Ramos (cell line): Measurements from ENCODE around the gene TMEM14A.
"Not testable (repeated sequence)": the region's sequence is repeated elsewhere in the genome, so short reads cannot be mapped to it uniquely, and the experiment has no call there.

Experiments used
- in situ Hi-C: fragments of 300-500 bp; cut with MboI; formaldehyde crosslinking; loops from one replicate; pipeline ENCODE4 v1.14.3; 2022; ENCODE audit warnings: low sequenced_read_pairs; ENCODE audit not compliant: unreplicated experiment

Gene TMEM14A

DNA sequence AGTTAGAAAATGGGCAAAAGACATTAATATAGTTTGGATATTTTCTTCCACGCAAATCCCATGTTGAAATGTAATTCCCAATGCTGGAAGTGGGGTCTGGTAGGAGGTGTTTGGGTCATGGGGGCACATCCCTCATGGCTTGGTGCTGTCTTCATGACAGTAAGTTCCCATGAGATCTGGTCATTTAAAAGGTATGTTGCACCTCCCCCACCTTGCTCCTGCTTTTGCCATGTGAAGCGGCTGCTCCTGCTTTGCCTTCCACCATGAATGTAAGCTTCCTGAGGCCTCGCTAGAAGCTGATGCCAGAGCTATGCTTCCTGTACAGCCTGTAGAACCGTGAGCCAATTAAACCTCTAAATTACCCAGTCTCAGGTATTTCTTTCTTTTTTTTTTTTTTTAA lies 16.3 kb upstream of the TMEM14A start:
- in situ Hi-C loops = loop anchor here (5.0 to 25.0 kb wide), 2 partner anchors 77 to 367 kb away; partner anchors contain the start of genes MCM3 and TRAM2

DNA sequence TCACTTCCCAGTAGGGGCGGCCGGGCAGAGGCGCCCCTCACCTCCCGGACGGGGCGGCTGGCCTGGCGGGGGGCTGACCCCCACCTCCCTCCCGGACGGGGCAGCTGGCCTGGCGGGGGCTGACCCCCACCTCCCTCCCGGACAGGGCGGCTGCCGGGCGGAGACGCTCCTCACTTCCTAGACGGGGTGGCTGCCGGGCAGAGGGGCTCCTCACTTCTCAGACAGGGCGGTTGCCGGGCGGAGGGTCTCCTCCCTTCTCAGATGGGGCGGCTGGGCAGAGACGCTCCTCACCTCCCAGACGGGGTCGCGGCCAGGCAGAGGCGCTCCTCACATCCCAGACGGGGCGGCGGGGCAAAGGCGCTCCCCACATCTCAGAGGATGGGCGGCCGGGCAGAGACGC lies 15.0 kb upstream of the TMEM14A start:
- in situ Hi-C loops = loop anchor here (25.0 kb wide), 1 partner anchor 369 kb away; the partner anchor contains the start of gene MCM3

DNA sequence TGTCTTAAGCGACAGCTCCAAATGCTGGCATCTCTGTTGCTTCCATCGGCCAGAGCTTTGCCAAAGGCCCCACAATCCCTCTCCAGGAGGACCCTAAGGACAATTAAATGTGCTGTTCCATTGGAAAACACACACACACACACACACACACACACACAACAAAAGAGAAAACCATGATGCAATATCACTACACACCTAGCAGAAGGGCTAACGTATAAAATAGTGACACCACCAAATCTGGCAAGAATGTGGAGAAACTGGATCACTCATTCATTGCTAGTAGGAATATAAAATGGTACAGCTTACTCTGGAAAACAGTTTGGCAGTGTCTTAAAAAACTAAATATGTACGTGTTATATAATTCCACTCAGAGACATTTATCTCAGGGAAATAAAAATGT lies 13.0 kb upstream of the TMEM14A start:
- in situ Hi-C loops = loop anchor here (25.0 kb wide), 1 partner anchor 371 kb away; the partner anchor contains the start of gene MCM3

DNA sequence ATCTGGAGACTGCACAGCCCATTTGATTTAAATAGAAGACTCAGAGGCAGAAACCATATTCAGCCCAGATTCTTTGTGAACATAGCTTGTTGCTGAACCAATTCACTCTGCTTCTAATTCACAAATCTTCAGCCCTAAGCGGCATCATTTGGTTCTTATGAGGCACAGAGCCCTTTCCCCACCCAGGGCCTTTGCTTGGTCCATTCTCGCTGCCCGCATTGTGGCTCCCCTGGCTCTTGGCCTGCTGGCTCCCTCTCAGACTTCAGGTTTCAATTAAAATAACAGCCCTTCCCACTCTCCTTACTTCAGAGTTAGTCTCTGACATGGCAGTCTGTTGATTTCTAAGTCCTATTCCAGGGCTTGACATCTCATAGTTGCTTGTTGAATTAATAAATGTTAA lies 9.4 kb upstream of the TMEM14A start:
- in situ Hi-C loops = loop anchor here (5.0 to 25.0 kb wide), 2 partner anchors 244 to 374 kb away; partner anchors contain the start of gene MCM3

DNA sequence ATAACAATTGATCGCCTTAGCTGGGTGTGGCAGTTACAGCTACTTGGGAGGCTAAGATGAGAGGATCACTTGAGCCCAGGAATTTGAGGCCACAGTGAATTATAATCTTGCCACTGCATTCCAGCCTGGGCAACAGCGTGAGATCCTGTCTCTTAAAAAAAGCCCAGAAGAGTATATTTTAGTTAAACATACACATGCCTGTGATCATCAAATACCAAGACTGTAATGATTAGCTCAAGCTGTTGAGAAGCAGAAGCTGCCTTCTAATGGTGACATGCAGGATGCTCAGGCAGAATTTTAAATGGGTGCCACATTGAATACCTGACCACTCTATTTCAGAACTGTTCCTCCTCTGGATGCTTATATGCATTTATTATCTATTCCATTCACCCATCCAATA lies 8.9 kb upstream of the TMEM14A start:
- in situ Hi-C loops = loop anchor here (5.0 to 25.0 kb wide), 2 partner anchors 245 to 375 kb away; partner anchors contain the start of gene MCM3

DNA sequence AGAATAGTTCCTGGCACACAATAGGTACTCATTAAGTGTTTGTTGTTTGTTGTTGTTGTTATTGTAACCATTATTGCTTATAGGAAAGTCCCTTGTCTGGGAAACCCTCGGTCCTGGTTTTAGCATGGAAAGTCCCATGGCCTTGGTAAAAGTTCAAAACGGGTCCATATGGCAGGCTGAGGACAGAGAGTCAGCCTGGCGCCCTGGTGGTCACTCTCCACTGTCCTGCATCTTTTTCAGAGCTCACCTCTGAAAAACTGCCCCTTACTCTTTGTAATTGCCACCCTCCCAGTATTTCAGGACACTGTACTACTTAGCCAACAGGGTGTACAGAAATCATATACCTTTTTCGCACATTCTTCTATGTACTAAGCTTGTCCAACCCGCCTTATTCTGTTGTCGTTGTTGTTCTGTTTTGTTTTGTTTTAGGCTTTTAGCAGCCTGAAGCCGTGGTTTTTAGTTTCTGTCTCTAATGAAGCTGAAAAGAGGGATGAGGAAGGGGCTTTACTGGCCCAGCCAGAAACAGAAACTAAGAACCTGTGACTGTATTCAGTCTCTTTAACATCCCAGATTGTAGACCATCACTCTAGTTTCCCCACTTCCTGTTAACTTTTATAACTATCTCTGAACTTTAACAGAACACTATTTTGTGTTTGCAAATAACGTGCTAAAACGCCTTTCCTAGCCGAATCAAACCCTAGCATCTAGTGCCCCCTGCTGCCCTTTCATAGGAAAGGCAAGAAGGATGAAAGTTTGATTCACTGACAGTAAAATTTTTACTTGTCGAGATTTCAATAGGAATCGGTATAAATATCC lies 7.6 kb upstream of the TMEM14A start:
- in situ Hi-C loops = loop anchor here (5.0 to 25.0 kb wide), 2 partner anchors 246 to 376 kb away; partner anchors contain the start of gene MCM3

DNA sequence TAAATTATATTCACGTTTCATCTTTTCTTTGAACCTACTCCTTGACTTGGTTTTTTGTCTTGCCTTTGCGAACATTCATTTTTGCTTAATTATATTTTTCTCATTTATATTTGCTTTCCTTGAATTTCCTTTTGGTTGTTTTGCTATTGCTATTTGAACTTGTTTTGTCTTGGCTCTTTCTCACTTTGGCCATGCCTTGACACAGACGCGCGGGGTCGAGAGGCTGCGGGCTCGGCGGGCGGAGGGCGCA lies 7.1 kb upstream of the TMEM14A start:
- in situ Hi-C loops = loop anchor here (5.0 to 25.0 kb wide), 2 partner anchors 247 to 377 kb away; partner anchors contain the start of gene MCM3

DNA sequence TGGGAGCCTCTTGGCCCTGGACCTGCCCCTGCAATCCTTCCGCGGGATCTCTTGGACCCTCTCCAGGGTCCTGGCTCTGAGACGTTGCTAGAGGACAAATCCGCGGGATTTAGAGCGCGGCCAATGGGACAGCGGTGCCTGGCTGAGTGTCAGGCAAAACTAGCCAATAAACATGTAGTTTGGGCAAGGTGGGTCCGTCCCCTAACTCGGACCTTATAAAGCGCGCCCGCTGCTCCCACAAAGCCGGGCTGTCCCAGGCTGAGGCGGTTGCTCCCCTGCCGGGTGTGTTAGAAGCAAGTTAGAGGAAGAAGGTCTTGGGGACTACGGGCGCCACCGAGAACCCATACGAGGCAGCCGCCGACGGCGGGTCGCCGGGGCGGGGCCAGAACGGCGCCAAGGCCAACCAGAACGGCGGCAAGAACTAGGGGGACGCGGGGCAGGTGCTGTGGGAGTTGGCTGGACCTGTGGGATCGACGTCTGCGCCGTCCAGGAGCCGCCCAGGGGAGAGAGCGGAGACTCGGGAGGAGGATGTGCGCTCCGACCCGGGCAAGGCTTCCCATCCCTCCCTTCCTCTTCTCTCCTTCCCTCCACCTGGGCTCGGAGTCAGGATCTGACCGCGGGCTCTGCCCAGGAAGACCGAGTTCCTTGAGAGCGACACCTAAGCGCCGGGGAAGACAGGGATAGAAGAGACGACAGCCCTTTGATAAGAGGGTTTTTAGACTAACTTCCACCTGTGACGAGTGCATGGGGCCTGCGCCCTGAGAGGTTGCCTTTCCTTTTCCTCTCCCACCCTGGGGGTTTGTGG lies 6.5 kb upstream of the TMEM14A start:
- in situ Hi-C loops = loop anchor here (5.0 to 25.0 kb wide), 2 partner anchors 247 to 377 kb away; partner anchors contain the start of gene MCM3

DNA sequence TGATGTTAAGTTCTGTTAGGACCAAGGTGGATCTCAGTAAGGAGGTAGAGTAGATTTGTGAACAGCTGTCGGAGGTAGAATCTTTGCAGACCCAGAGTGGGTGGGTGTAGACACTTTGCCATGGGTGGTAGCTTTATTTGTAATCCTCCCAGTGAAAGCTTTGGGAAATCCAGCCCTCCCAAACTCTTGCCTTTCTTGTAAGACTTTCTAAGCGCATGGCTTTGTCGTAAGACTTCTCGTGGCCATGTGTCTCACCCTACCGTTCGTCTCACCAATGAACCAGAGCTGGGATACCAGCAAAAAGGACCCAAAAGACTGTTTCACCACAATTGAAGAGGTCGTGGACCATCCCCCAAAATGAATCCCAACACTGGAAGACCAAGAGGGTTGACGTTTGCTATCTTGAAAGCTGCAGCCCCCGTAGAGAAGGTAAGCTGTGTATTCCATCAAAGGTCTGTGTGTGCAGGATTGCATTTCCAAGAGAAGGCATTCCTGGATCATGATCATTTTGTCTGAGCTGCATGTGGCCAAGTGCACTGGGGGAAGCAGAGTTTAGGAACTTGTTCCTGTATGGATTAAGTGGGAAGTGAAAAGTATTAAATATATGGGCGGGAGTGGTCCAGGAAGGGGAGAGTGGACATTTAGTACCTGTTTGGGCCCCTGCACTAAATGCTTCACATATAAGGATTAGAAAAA lies 5.8 kb upstream of the TMEM14A start:
- in situ Hi-C loops = loop anchor here (5.0 to 25.0 kb wide), 2 partner anchors 248 to 378 kb away; partner anchors contain the start of gene MCM3

DNA sequence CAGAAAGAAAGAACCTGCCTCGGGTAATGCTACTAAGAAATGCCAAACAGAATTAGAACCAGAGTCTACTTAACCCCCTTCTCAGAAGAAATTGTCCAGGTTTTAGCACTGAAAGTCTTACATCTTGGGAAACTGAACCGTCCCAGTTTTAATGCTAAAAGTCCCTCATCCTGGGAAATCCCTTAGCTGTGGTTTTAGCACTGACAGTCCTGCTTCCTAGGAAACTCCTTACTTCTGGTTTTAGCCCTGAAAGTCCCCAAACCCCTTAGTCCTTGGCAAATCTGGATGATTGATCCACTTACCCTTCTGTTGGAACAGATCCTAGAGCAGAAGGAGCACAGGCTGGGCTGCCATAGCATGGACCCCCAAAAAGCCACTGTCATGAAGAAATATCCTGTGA lies 4.8 kb upstream of the TMEM14A start:
- in situ Hi-C loops = loop anchor here (25.0 kb wide), 1 partner anchor 379 kb away; the partner anchor contains the start of gene MCM3

DNA sequence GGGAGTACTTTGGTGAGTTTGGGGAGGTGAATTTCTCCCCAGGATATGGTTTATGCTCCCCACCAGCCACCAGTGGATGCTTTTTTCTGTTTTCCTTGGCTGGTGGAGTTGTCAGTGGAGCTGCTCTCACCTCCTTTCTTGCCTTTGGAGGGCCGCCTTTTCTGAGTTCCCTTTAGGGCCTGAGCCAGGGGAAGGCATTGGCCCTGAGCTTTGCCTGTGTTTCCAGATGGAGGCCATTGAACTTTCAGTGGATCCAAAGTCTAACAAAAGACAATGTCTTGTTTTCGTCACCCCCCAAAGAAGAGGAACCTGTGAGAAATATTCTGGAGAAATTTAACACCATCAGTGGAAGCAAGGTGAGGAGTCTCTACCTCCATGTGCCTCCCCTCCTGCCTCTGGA lies 4.4 kb upstream of the TMEM14A start:
- in situ Hi-C loops = loop anchor here (25.0 kb wide), 1 partner anchor 379 kb away; the partner anchor contains the start of gene MCM3

DNA sequence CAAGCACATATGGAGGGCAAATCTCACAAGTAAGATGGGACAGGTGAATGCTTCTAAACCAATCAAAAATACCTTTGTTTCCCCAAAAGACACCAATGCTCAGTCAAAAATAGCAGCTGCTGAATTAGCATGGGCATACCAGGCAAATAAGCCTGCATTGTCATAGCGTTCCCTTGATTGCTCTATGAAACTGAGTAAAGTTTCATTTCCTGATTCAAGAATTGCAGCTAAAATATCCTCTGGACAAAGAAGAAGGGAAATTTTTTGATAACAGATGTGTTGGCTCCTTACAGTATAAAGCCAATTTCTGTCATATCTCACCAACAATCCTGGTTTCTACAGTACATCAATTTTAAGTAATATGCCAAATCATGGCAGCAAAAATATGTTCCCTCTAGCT lies 3.3 kb upstream of the TMEM14A start:
- in situ Hi-C loops = loop anchor here (25.0 kb wide), 1 partner anchor 380 kb away; the partner anchor contains the start of gene MCM3

DNA sequence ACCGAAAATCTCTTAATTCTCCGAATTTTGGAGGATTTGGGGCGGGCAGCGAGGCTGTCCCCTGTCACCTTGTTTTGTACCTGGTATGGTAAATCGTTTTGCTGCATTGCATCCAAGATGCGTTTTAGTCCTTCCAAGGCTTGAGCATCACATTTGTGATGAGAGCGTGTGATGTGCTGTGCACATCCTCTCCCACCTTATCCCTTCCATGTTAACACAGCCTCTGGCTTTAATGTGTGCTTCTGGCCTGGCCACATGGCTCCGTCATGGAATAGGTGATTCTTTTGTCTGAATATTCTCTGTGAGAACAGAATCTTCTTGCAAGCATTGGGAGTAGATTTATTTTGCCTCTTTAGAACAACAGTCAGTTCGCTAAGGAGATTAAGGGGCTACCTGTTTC lies 763 bp downstream of the TMEM14A start:
- in situ Hi-C loops = loop anchor here (25.0 kb wide), 1 partner anchor 384 kb away; the partner anchor contains the start of gene MCM3

DNA sequence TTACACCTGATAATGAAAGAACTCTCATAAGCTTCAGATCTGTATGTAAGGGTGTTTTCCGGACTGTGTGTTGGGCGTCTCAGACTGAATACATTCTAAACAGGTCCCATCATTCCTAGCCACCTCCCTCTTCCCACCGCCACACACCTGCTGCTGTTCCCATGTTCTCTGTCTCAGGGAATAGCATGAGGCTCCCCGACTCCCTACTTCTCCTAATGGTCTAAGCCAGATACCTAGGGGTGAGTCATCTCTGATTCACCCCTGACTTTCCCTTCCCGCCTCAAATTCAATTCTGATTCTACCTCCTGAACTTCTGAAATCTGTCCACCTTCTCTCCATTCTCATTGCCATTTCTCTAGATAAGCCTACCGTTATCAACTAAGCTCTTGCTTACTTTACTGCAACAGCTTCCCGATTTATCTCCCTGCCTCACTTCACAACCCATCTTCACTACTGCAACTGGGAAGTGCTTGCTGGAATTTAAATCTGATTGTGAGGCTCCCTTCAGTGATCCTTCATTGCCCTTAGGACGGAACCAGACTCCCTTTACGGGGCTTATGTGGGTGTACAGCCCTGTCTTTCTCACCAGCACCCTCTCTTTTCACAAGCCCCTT lies 1.6 kb downstream of the TMEM14A start:
- in situ Hi-C loops = loop anchor here (25.0 kb wide), 1 partner anchor 385 kb away; the partner anchor contains the start of gene MCM3

DNA sequence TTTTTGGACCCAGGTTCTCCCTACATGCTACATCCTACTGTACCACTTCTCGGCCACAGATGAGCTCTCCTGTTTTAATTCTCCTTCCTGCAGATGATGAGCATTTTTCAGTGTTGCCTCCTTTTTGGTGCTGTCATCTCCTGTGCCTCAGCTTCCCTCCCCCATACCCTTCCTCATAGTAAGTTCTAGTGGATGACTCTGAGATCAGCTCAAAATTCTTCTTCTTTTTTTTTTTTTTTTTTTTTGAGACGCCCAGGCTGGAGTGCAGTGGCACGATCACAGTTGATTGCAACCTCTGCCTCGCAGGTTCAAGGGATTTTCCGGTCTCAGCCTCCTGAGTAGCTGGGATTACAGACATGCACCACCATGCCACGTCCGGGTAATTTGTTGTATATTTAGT lies 3.8 kb downstream of the TMEM14A start:
- in situ Hi-C loops = loop anchor here (25.0 kb wide), 1 partner anchor 387 kb away; the partner anchor contains the start of gene MCM3

DNA sequence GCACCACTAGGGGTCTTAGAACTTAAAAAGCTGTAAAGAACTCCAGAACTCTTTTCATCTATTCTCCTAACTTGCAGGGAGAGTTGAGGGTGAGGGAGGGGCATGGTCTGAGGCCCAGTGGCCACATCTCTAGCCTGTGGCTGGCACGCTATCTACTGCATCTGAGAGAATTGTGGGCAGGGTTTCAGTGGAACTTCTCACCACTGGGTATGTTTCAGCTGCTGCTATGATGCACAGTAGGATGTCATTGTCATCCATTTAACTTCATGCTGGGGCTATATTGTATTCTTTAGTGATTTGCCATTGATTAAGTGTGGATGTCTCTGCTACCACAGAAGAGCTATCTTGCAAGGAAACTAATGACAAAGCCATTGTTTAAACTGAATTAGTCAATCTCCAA lies 4.5 kb downstream of the TMEM14A start:
- in situ Hi-C loops = no loop called here

DNA sequence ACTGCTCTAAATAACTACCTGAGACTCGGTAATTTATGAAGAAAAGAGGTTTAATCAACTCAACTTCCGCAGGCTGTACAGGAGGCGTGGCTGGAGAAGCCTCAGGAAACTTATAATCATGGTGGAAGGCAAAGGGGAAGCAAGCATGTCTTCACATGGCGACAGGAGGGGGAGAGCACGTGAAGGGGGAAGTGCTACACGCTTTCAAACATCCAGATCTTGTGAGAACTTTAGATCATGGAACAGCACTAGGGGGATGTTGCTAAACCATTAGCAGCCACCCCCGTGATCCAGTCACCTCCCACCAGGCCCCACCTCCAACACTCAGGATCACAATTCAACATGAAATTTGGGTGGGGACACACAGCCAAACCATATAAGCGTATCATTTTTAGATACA lies 5.7 kb downstream of the TMEM14A start:
- in situ Hi-C loops = not testable (repeated sequence)

DNA sequence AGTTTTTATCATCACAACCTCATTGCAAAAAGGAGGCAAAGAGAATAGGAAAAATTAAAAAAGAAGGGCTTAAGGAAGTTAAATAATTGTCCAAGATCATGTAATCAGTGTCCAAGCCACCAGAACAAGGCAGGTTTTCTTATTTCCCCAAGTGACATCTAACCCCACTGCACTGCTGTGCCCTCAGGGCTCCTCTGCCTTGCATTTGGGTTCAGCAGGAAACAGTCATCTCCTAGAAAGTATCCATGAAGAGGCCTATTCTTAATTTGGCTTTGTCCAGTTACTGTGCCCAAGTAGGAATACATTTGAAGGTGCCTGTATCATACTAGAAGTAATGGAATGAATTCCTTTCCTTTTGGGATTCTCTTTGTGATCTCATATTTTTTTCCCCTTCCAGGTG lies 10.5 kb downstream of the TMEM14A start:
- in situ Hi-C loops = no loop called here

DNA sequence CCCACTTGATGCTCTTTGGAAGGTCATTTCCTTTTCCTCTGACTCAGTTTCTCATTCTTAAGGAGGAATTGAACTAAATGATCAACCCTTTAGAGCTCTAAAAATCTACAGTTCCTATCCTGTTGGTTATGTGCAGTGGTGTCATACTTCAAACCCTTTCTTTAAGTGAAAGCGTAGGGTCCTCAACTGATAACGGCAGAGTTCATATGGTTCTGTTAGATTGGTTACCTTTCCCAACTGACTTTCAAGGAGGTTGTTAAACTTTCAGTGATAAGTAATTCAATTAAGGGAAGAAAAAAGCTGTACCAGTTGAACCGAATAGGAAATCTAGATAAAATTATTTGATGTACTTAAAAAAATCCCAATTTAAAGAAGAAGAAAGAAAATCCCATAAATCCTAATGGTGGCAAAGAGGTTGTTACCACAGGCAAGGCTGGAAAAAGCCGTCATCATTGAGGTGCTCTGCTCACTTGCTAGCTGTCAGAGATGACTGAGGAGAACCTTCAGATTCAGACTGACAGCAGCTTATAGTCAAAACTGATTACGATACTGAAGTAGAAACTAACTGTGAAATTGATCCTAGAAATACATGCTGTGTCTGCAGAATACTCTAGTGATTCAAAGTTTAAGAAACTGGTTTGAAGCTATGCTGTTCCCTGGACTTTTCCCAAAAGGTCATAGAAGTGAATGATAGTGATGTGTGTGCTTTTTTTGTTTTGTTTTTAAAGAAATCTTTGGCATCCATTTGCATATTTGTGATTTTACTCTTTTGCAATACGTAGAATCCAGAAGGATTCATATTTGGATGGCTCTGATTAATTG lies 16.2 kb downstream of the TMEM14A start:
- in situ Hi-C loops = no loop called here
